MCF 10A (cell line): ENCODE measurements around the gene THRA. TPM values are rescaled to one million over a fixed set of nuclear protein-coding genes. Genes with fewer than 3 reads are reported as not detected.
A peak's percentile ranks its signal among the peaks of the same experiment; 100 is the strongest.

Experiments
- BruUV-seq: library from RNA; stranded (reverse); fragments of 400-500 nt; replicated peaks from 2 replicates; lab custom pipeline; 2021; lab: Mats Ljungman, UMichigan
- CTCF ChIA-PET: fragments of 300-600 bp; sonication (Branson Sonifier 250); formaldehyde crosslinking; extraction: SDS; loops from one replicate; lab custom pipeline; 2021; ENCODE audit warnings: antibody characterized with exemption, inconsistent platforms; lab: Yijun Ruan, JAX
- POLR2A ChIA-PET: fragments of 300-600, 350-650 bp; sonication (Branson Sonifier 250); formaldehyde crosslinking; extraction: SDS; loops from one replicate; lab custom pipeline; 2020; ENCODE audit warnings: antibody characterized with exemption, inconsistent platforms; lab: Yijun Ruan, JAX
- DNase-seq: peaks from one replicate; pipeline ENCODE4 v3.0.0-alpha.2; 2018; ENCODE audit not compliant: unreplicated experiment
- H3K27ac Mint-ChIP-seq: one replicate; pipeline ENCODE4 v1.8.0; 2022; ENCODE audit warnings: mild to moderate bottlenecking, low read depth, mixed read lengths; ENCODE audit not compliant: unreplicated experiment
- H3K27me3 Mint-ChIP-seq: one replicate; pipeline ENCODE4 v1.8.0; 2022; ENCODE audit warnings: mixed read lengths; ENCODE audit not compliant: insufficient read depth, unreplicated experiment
- H3K36me3 Mint-ChIP-seq: one replicate; pipeline ENCODE4 v1.8.0; 2022; ENCODE audit warnings: mild to moderate bottlenecking, moderate library complexity, mixed read lengths; ENCODE audit not compliant: insufficient read depth, unreplicated experiment
- H3K4me1 Mint-ChIP-seq: one replicate; pipeline ENCODE4 v1.8.0; 2022; ENCODE audit warnings: mixed read lengths; ENCODE audit not compliant: insufficient read depth, unreplicated experiment
- H3K4me3 Mint-ChIP-seq: one replicate; pipeline ENCODE4 v1.8.0; 2022; ENCODE audit warnings: mild to moderate bottlenecking, moderate library complexity, mixed read lengths; ENCODE audit not compliant: unreplicated experiment
- H3K9me3 Mint-ChIP-seq: one replicate; pipeline ENCODE4 v1.8.0; 2022; ENCODE audit warnings: mixed read lengths; ENCODE audit not compliant: unreplicated experiment
- intact Hi-C: fragments of 100-400 bp; cut with micrococcal nuclease; formaldehyde crosslinking; loops from 2 replicates; pipeline ENCODE4 v1.14.1; 2022
- total RNA-seq: library from RNA; stranded (reverse); gene quantifications from 2 replicates; pipeline ENCODE4 v1.2.3, GENCODE V29; 2022
- TF ChIP-seq, protein P1 (sequence below): fragments of 200-600 bp; IDR thresholded peaks from one replicate; pipeline ENCODE4 v1.8.0; 2022; ENCODE audit warnings: antibody characterized with exemption, mild to moderate bottlenecking; ENCODE audit not compliant: unreplicated experiment

THRA gene
- total RNA-seq, 1 experiment from 2014 or later: 6.4 TPM

- no peaks in the 10 kb centered on the region for H3K27me3 Mint-ChIP-seq
- H3K9me3 Mint-ChIP-seq: no peaks in the 10 kb centered on the region
- H3K4me3 Mint-ChIP-seq: no peak overlapping the region
- intact Hi-C loops: no loop called here
- H3K36me3 Mint-ChIP-seq: peaks cover 37% of the 10 kb centered on the region
- BruUV-seq: no TSS peak
- no peak for DNase-seq
- POLR2A ChIA-PET: interaction anchor here (0.8 to 3.5 kb wide), 12 partner anchors 8 to 488 kb away, joined by 3 to 79 read pairs (median 5); partner anchors contain the start of genes MED24, NR1D1 and PSMD3
- CTCF ChIA-PET: interaction anchor here (0.6 to 1.8 kb wide), 9 partner anchors 8 to 270 kb away, joined by 3 to 8 read pairs (median 4); no protein-coding TSS in a partner anchor
- peaks cover 82% of the 10 kb centered on the region for H3K4me1 Mint-ChIP-seq
- H3K27ac Mint-ChIP-seq: peak overlapping the region; percentile 96
- TF ChIP-seq, protein P1, sequence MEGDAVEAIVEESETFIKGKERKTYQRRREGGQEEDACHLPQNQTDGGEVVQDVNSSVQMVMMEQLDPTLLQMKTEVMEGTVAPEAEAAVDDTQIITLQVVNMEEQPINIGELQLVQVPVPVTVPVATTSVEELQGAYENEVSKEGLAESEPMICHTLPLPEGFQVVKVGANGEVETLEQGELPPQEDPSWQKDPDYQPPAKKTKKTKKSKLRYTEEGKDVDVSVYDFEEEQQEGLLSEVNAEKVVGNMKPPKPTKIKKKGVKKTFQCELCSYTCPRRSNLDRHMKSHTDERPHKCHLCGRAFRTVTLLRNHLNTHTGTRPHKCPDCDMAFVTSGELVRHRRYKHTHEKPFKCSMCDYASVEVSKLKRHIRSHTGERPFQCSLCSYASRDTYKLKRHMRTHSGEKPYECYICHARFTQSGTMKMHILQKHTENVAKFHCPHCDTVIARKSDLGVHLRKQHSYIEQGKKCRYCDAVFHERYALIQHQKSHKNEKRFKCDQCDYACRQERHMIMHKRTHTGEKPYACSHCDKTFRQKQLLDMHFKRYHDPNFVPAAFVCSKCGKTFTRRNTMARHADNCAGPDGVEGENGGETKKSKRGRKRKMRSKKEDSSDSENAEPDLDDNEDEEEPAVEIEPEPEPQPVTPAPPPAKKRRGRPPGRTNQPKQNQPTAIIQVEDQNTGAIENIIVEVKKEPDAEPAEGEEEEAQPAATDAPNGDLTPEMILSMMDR: no peak
Observed at GRCh38 chr17:40022497-40022896, 40.3 kb upstream of the THRA start.

DNA sequence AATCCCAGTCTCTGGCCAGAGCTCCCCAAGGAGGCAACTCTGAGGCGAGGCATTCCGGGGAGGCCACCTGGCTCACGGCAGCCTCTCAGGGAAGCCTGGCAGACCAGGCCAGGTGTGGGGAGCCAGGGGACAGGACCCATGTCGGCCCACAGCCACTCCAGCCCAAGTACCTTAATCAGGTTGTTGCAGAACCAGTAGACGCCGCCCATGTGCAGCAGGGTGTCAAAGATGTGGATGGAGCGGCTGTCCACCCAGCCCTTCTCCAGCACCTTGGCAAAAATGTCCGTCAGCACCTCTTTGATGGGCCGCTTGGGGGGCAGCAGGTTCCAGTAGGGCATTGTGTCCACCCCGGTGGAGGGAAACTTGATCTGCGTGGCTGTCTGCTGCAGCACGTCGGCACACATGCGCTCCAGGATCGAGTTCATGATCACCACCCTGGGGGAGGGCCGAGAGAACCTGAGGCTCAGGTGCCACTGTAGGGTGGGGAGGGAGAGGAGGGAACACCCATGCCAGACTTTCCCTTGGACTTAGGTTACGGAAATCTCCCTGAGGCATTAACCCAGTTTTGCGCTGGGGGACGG, 39.7 kb upstream of the THRA start:
- DNase-seq: peak; percentile 88
- BruUV-seq: no TSS peak
- Mint-ChIP-seq H3K27me3 (no peaks in the 10 kb centered on the region), H3K4me1 (peaks cover 82% of the 10 kb centered on the region), H3K27ac (peak overlapping the region; percentile 39), H3K36me3 (peaks cover 39% of the 10 kb centered on the region), H3K9me3 (no peaks in the 10 kb centered on the region), H3K4me3 (no peak overlapping the region)
- ChIA-PET CTCF (interaction anchor here (1.8 kb wide), 1 partner anchor 9 kb away, joined by 8 read pairs; no protein-coding TSS in a partner anchor), POLR2A (interaction anchor here (0.8 to 3.5 kb wide), 6 partner anchors 8 to 89 kb away, joined by 3 to 79 read pairs (median 12); partner anchors contain the start of genes NR1D1 and PSMD3)
- TF ChIP-seq, protein P1: no peak
- intact Hi-C loops: no loop called here

DNA sequence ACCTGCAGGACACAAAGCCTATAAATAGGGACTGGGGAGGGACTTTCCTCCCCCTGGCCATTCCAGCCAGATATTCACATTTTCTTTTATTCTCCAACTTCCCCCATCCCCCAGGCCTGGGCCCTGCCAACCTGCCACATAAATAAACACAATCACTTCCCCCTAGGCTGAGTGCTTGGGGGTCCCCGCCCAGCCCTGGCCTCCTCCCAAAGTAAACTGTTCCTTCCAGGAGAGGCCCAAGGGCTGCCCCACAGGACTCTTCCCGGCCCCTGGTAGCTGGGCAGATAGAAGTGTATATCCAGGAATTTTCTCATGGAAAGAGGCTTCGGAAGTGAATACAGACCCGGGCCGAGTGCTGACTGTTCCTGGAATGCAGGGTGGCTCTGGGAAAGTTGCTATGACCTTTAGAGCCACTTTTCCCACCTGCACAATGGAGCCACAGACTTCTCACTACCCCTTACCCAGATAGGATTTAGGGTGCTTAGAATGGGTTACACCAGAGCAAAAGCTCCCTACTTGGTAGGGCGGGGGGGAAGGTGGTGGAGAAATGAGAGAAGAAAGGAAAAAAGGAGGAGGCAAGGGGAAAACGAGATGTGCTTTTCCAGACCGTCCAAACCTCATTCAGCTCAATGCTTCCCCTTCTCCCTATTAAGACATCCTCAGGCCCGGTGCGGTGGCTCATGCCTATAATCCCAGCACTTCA, 39.0 kb upstream of the THRA start:
- Mint-ChIP-seq H3K9me3 (no peaks in the 10 kb centered on the region), H3K27me3 (no peaks in the 10 kb centered on the region), H3K4me1 (peaks cover 75% of the 10 kb centered on the region), H3K4me3 (no peak overlapping the region), H3K27ac (peak overlapping the region; percentile 39), H3K36me3 (peaks cover 44% of the 10 kb centered on the region)
- no TSS peak for BruUV-seq
- POLR2A ChIA-PET: interaction anchor here (0.6 to 7.3 kb wide), 4 partner anchors 9 to 85 kb away, joined by 3 to 164 read pairs (median 16); partner anchors contain the start of genes CSF3 and PSMD3
- intact Hi-C loops: no loop called here
- peak; percentile 91 for DNase-seq
- CTCF ChIA-PET: interaction anchor here (0.6 to 9.3 kb wide), 4 partner anchors 10 to 172 kb away, joined by 3 to 237 read pairs (median 4); partner anchors contain the start of gene CSF3
- TF ChIP-seq, protein P1: no peak

DNA sequence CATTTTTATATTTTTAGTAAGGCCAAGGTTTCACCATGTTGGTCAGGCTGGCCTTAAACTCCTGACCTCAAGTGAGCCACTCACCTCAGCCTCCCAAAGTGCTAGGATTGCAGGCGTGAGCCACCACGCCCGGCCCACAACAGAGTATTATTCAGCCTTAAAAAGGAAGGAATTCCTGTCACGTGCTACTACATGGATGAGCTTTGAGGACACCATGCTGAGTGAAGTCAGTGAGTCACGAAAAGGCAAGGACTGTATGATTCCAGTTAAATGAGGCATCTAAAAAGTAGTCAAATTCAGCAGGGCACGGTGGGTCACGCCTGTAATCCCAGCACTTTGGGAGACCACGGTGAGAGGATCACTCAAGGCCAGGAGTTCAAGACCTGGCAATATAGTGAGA, 37.9 kb upstream of the THRA start:
- POLR2A ChIA-PET: interaction anchor here (0.9 to 7.3 kb wide), 7 partner anchors 10 to 255 kb away, joined by 3 to 164 read pairs (median 4); partner anchors contain the start of genes CSF3, MED24, NR1D1 and PSMD3

More for the DNA sequence above, 37.9 kb upstream of the THRA start:
- BruUV-seq: no TSS peak
- H3K27ac Mint-ChIP-seq: peak overlapping the region; percentile 87
- TF ChIP-seq, protein P1: no peak
- no peak overlapping the region for H3K4me3 Mint-ChIP-seq
- H3K4me1 Mint-ChIP-seq: peaks cover 64% of the 10 kb centered on the region
- peak; percentile 21 for DNase-seq
- peaks cover 42% of the 10 kb centered on the region for H3K36me3 Mint-ChIP-seq
- CTCF ChIA-PET: interaction anchor here (0.6 to 9.3 kb wide), 9 partner anchors 11 to 1672 kb away, joined by 3 to 237 read pairs (median 5); partner anchors contain the start of genes CSF3 and PSMD3
- no peaks in the 10 kb centered on the region for H3K27me3 Mint-ChIP-seq
- H3K9me3 Mint-ChIP-seq: no peaks in the 10 kb centered on the region
- intact Hi-C loops: loop anchor here (5.0 kb wide), 2 partner anchors 87 to 153 kb away; no protein-coding TSS in a partner anchor
